WTC11 (cell line): ENCODE measurements around the gene CTNND2. TPM values are rescaled to one million over a fixed set of nuclear protein-coding genes. Genes with fewer than 3 reads are reported as not detected.

Source experiments
- ATAC-seq: fragments of 200-7000 bp; cut with Tn5 transposase; 2 replicates; pipeline ENCODE4 v1.10.0; 2021; ENCODE audit warnings: mild to moderate bottlenecking, moderate library complexity
- CTCF ChIA-PET: fragments of 300-600 bp; sonication (Branson Sonifier 250); formaldehyde crosslinking; loops from one replicate; lab custom pipeline; 2021; ENCODE audit warnings: antibody characterized with exemption; lab: Charles Lee
- POLR2A ChIA-PET: fragments of 350-600 bp; sonication (Branson Sonifier 250); formaldehyde crosslinking; loops from one replicate; lab custom pipeline; 2021; ENCODE audit warnings: antibody characterized with exemption; lab: Charles Lee
- DNase-seq: peaks from one replicate; pipeline ENCODE4 v3.0.0; 2021; ENCODE audit warnings: low spot score
- H3K27ac Mint-ChIP-seq: 2 replicates; pipeline ENCODE4 v1.8.0; 2021; ENCODE audit warnings: mixed read lengths
- H3K27me3 Mint-ChIP-seq: 2 replicates; pipeline ENCODE4 v1.8.0; 2021; ENCODE audit warnings: low read depth, mild to moderate bottlenecking, moderate library complexity, mixed read lengths
- H3K36me3 Mint-ChIP-seq: 2 replicates; pipeline ENCODE4 v1.8.0; 2021; ENCODE audit warnings: mixed read lengths
- H3K4me1 Mint-ChIP-seq: 2 replicates; pipeline ENCODE4 v1.8.0; 2022; ENCODE audit warnings: mixed read lengths
- H3K4me3 Mint-ChIP-seq: 2 replicates; pipeline ENCODE4 v1.8.0; 2021; ENCODE audit warnings: mild to moderate bottlenecking, moderate library complexity, mixed read lengths
- H3K9me3 Mint-ChIP-seq: 2 replicates; pipeline ENCODE4 v1.8.0; 2021; ENCODE audit warnings: mixed read lengths
- ESRRA ChIP-seq: sonication (generic); formaldehyde crosslinking; IDR thresholded peaks from 2 replicates; pipeline ENCODE4 v1.8.1; 2022; ENCODE audit warnings: mild to moderate bottlenecking, missing genetic modification reagents, borderline replicate concordance
- ETV6 ChIP-seq: sonication (generic); formaldehyde crosslinking; IDR thresholded peaks from 2 replicates; pipeline ENCODE4 v1.8.1; 2022; ENCODE audit warnings: mild to moderate bottlenecking, missing genetic modification reagents
- GABPB1 ChIP-seq: sonication (generic); formaldehyde crosslinking; IDR thresholded peaks from 2 replicates; pipeline ENCODE4 v1.8.1; 2023; ENCODE audit warnings: mild to moderate bottlenecking, missing genetic modification reagents
- KAT7 ChIP-seq: sonication (generic); formaldehyde crosslinking; IDR thresholded peaks from 2 replicates; pipeline ENCODE4 v1.8.1; 2023; ENCODE audit warnings: missing genetic modification reagents, mild to moderate bottlenecking, borderline replicate concordance
- MYBL2 ChIP-seq: sonication (generic); formaldehyde crosslinking; IDR thresholded peaks from 2 replicates; pipeline ENCODE4 v1.8.1; 2023; ENCODE audit warnings: mild to moderate bottlenecking, moderate library complexity, missing genetic modification reagents
- NFE2L1 ChIP-seq: sonication (generic); formaldehyde crosslinking; IDR thresholded peaks from 2 replicates; pipeline ENCODE4 v1.8.1; 2023; ENCODE audit warnings: missing genetic modification reagents
- PRRX2 ChIP-seq: fragments of 250-450 bp; sonication (Bioruptor Pico); IDR thresholded peaks from 2 replicates; pipeline ENCODE4 v1.8.0; 2021; ENCODE audit warnings: mild to moderate bottlenecking
- ZBTB21 ChIP-seq: sonication (generic); formaldehyde crosslinking; IDR thresholded peaks from 2 replicates; pipeline ENCODE4 v1.8.1; 2023; ENCODE audit warnings: mild to moderate bottlenecking, missing genetic modification reagents, borderline replicate concordance
- ZNF121 ChIP-seq: sonication (generic); formaldehyde crosslinking; IDR thresholded peaks from 2 replicates; pipeline ENCODE4 v1.8.0; 2023; ENCODE audit warnings: missing genetic modification reagents
- ZNF416 ChIP-seq: fragments of 250-450 bp; sonication (Bioruptor Pico); IDR thresholded peaks from 2 replicates; pipeline ENCODE4 v1.9.0; 2021; ENCODE audit warnings: mild to moderate bottlenecking, inconsistent platforms
- total RNA-seq: library from RNA; stranded (reverse); gene quantifications from 3 replicates; pipeline ENCODE4 v1.2.3, GENCODE V29; 2021
- TF ChIP-seq, protein P1 (sequence below): sonication (generic); formaldehyde crosslinking; IDR thresholded peaks from 2 replicates; pipeline ENCODE4 v1.8.0; 2022; ENCODE audit warnings: mild to moderate bottlenecking, missing genetic modification reagents
- TF ChIP-seq, protein P2 (sequence below): sonication (generic); formaldehyde crosslinking; conservative IDR thresholded peaks from 2 replicates; pipeline ENCODE4 v1.8.1; 2023; ENCODE audit warnings: mild to moderate bottlenecking, low read depth, missing genetic modification reagents, moderate library complexity
- TF ChIP-seq, protein P3 (sequence below): sonication (generic); formaldehyde crosslinking; IDR thresholded peaks from 2 replicates; pipeline ENCODE4 v1.8.1; 2023; ENCODE audit warnings: mild to moderate bottlenecking, missing genetic modification reagents, moderate library complexity
- TF ChIP-seq, protein P4 (sequence below): sonication (generic); formaldehyde crosslinking; IDR thresholded peaks from 2 replicates; pipeline ENCODE4 v1.8.1; 2023; ENCODE audit warnings: mild to moderate bottlenecking, missing genetic modification reagents, moderate library complexity
- TF ChIP-seq, protein P5 (sequence below): sonication (generic); formaldehyde crosslinking; IDR thresholded peaks from 2 replicates; pipeline ENCODE4 v1.8.1; 2023; ENCODE audit warnings: mild to moderate bottlenecking, moderate library complexity, missing genetic modification reagents
- TF ChIP-seq, protein P6 (sequence below): fragments of 250-450 bp; sonication (Bioruptor Pico); IDR thresholded peaks from 2 replicates; pipeline ENCODE4 v1.9.0; 2021; ENCODE audit warnings: mild to moderate bottlenecking

Gene CTNND2
- total RNA-seq, 1 experiment from 2014 or later: 11.9 TPM

DNA sequence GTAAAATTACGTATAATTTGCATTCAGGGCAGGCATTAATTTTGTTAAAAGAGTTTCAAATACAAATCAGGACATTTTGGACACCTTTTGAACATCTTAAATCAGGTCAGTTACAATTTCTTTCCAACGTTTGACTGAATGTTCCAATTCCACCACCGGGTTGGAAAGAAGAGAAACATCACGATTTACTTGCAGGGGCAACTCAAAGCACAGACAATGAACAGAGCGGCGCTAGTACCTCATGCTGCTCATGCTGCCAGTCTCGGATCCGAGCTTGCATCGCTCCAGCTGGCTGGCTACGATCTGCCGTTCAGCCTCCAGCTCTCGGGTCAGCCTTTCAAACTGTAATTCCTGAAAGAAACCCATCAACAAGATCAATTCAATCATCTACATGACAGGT lies 339.5 kb downstream of the CTNND2 start (continued):
- no peak for TF ChIP-seq NFE2L1 (CRISPR knock-in tag)
- TF ChIP-seq, protein P1, sequence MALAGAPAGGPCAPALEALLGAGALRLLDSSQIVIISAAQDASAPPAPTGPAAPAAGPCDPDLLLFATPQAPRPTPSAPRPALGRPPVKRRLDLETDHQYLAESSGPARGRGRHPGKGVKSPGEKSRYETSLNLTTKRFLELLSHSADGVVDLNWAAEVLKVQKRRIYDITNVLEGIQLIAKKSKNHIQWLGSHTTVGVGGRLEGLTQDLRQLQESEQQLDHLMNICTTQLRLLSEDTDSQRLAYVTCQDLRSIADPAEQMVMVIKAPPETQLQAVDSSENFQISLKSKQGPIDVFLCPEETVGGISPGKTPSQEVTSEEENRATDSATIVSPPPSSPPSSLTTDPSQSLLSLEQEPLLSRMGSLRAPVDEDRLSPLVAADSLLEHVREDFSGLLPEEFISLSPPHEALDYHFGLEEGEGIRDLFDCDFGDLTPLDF (CRISPR knock-in tag): no peak
- no peak for TF ChIP-seq KAT7 (CRISPR knock-in tag)
- no peak for TF ChIP-seq PRRX2 (CRISPR knock-in tag)
- no peak for TF ChIP-seq ETV6 (CRISPR knock-in tag)
- TF ChIP-seq, protein P2, sequence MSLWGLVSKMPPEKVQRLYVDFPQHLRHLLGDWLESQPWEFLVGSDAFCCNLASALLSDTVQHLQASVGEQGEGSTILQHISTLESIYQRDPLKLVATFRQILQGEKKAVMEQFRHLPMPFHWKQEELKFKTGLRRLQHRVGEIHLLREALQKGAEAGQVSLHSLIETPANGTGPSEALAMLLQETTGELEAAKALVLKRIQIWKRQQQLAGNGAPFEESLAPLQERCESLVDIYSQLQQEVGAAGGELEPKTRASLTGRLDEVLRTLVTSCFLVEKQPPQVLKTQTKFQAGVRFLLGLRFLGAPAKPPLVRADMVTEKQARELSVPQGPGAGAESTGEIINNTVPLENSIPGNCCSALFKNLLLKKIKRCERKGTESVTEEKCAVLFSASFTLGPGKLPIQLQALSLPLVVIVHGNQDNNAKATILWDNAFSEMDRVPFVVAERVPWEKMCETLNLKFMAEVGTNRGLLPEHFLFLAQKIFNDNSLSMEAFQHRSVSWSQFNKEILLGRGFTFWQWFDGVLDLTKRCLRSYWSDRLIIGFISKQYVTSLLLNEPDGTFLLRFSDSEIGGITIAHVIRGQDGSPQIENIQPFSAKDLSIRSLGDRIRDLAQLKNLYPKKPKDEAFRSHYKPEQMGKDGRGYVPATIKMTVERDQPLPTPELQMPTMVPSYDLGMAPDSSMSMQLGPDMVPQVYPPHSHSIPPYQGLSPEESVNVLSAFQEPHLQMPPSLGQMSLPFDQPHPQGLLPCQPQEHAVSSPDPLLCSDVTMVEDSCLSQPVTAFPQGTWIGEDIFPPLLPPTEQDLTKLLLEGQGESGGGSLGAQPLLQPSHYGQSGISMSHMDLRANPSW (CRISPR knock-in tag): no peak

DNA sequence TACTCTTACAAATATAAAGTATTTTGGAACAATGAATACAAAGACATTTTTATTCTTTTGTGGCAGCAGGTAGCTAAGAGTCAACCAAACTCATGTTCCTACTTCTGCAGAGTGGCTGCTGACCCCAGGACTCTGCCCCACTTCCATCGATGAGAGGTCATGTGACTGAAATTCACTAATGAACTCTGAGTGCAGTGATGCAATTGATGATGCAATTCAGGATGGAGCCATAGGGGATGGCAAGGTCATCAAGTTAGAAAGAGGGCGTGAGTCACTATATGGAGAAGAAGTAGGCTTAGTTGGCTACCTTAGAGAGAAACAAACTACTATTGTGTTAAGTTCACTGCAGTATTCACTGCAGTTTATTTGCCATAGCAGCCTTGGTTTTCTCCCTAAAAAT lies 340.4 kb downstream of the CTNND2 start:
- ChIA-PET POLR2A (no interaction called here), CTCF (no interaction called here)
- DNase-seq (no peak), ATAC-seq (no peak)
- no peak overlapping the region for H3K27ac Mint-ChIP-seq
- H3K9me3 Mint-ChIP-seq: no peaks in the 10 kb centered on the region; the same call in 1 of the 2 replicates
- H3K27me3 Mint-ChIP-seq: no peaks in the 10 kb centered on the region
- H3K36me3 Mint-ChIP-seq: no peaks in the 10 kb centered on the region
- H3K4me3 Mint-ChIP-seq: no peak overlapping the region
- H3K4me1 Mint-ChIP-seq: peaks cover 3% of the 10 kb centered on the region
- TF ChIP-seq, protein P3, sequence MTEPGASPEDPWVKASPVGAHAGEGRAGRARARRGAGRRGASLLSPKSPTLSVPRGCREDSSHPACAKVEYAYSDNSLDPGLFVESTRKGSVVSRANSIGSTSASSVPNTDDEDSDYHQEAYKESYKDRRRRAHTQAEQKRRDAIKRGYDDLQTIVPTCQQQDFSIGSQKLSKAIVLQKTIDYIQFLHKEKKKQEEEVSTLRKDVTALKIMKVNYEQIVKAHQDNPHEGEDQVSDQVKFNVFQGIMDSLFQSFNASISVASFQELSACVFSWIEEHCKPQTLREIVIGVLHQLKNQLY (CRISPR knock-in tag): no peak
- TF ChIP-seq, protein P4, sequence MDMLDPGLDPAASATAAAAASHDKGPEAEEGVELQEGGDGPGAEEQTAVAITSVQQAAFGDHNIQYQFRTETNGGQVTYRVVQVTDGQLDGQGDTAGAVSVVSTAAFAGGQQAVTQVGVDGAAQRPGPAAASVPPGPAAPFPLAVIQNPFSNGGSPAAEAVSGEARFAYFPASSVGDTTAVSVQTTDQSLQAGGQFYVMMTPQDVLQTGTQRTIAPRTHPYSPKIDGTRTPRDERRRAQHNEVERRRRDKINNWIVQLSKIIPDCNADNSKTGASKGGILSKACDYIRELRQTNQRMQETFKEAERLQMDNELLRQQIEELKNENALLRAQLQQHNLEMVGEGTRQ (CRISPR knock-in tag): peak; percentile 46; the same call in 1 of the 2 replicates
- TF ChIP-seq, protein P5, sequence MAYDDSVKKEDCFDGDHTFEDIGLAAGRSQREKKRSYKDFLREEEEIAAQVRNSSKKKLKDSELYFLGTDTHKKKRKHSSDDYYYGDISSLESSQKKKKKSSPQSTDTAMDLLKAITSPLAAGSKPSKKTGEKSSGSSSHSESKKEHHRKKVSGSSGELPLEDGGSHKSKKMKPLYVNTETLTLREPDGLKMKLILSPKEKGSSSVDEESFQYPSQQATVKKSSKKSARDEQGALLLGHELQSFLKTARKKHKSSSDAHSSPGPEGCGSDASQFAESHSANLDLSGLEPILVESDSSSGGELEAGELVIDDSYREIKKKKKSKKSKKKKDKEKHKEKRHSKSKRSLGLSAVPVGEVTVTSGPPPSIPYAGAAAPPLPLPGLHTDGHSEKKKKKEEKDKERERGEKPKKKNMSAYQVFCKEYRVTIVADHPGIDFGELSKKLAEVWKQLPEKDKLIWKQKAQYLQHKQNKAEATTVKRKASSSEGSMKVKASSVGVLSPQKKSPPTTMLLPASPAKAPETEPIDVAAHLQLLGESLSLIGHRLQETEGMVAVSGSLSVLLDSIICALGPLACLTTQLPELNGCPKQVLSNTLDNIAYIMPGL (CRISPR knock-in tag): no peak
- TF ChIP-seq MYBL2 (CRISPR knock-in tag) (no peak), GABPB1 (CRISPR knock-in tag) (peak; percentile 62; the same call in 1 of the 2 replicates)
- TF ChIP-seq, protein P6, sequence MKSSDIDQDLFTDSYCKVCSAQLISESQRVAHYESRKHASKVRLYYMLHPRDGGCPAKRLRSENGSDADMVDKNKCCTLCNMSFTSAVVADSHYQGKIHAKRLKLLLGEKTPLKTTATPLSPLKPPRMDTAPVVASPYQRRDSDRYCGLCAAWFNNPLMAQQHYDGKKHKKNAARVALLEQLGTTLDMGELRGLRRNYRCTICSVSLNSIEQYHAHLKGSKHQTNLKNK (CRISPR knock-in tag): no peak

DNA sequence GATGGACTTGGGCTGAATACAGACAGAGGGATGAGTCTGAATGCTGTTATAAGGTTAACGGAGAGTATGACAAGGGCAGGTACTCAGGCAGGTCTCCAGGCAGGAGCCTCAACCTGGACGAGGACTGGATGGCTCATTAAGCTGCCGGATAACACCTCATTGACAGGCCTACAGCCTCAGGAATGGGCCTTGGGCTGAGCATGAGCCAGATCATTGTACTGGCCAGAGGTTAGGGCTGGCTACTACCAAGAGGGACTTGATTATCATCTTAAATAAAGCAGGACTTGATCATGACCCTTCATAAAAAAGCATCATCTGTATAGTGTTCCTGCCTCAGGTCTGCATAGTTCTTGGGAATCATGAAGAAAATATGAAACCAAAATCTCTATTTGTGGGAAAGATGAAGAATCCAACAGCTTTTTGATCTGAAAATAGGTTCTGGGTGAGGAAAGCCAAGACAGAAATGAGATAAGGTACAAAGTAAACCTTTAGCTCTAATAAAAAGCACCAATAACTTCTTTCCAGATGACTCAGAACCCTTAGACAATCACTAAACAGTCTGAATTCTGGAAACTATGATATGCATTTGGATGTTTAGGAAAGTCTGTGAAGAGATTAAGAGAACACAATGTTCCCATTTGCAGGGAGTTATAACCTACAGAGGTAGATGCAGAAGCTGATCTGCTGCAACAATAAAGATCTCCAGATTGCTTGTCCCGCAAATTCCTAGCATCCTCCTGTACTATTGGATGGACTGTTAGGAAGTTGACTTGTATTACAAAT lies 343.1 kb downstream of the CTNND2 start:
- POLR2A ChIA-PET: no interaction called here
- TF ChIP-seq ZNF121 (CRISPR knock-in tag) (no peak), ESRRA (CRISPR knock-in tag) (no peak), ZBTB21 (CRISPR knock-in tag) (no peak), ZNF416 (CRISPR knock-in tag) (no peak)
- no peak overlapping the region for H3K27ac Mint-ChIP-seq
- peaks cover 3% of the 10 kb centered on the region for H3K4me1 Mint-ChIP-seq
- no peaks in the 10 kb centered on the region for H3K27me3 Mint-ChIP-seq
- no peaks in the 10 kb centered on the region for H3K36me3 Mint-ChIP-seq
- no peak overlapping the region for H3K4me3 Mint-ChIP-seq
- no peak for DNase-seq
- no peak for ATAC-seq
- CTCF ChIA-PET: no interaction called here
- no peaks in the 10 kb centered on the region; the same call in 1 of the 2 replicates for H3K9me3 Mint-ChIP-seq
